ENCODE measurements around the gene TJP2.

The TJP2 gene

GRCh38 chr9:69197687-69198086 lies 23.6 kb downstream of the TJP2 start:
- Histone ChIP-seq H3K27me3 (ENCODE audit: control insufficient read depth, insufficient read depth, low read length) (no peaks in the 10 kb centered on the region), H3K4me1 (ENCODE audit: control insufficient read depth, insufficient read depth, low read length) (peaks cover 16% of the 10 kb centered on the region), H3K9me3 (ENCODE audit: control insufficient read depth, insufficient read depth, low read length) (no peaks in the 10 kb centered on the region), H3K4me3 (ENCODE audit: low read depth, low read length) (no peak overlapping the region), H3K36me3 (ENCODE audit: control insufficient read depth, insufficient read depth, low read length) (no peaks in the 10 kb centered on the region), H3K9ac (ENCODE audit: low read depth, low read length) (no peak overlapping the region)

DNA sequence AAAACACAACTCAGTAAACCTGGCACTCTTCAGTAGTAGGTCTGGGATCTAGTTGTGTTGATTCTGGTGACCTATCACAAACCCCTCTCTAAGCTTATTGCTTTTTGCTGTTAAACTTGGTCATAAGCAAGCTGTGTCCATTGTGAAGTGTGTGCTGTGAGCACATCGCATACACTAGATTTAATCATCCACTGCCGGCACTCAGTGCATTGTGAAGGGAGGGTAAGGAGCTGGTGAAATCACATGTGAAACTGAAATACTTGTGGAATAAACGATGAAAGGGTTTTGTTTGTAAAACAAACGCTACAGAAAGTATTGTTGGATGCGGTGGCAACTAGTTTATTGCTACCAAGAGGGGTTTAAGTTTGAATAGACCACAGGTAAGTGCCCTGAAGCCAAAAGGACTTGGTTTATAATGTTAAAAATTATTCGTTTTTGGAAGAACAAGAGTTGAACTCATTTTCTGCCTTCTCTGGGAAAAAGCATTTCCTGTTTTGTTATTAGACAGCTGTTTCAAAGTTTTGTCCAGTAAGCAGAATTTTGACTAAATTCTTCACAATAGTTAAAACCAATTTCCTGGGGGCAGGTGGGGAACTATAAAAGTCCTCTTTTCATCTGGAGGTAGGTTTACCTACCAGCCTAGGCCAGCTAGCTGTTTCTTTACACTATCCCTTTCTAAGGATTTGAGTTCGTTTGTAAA lies 24.6 kb downstream of the TJP2 start:
- Histone ChIP-seq H3K9ac (ENCODE audit: low read depth, low read length) (no peak overlapping the region), H3K4me1 (ENCODE audit: control insufficient read depth, insufficient read depth, low read length) (peaks cover 16% of the 10 kb centered on the region), H3K4me3 (ENCODE audit: low read depth, low read length) (no peak overlapping the region), H3K27me3 (ENCODE audit: control insufficient read depth, insufficient read depth, low read length) (no peaks in the 10 kb centered on the region), H3K9me3 (ENCODE audit: control insufficient read depth, insufficient read depth, low read length) (no peaks in the 10 kb centered on the region), H3K36me3 (ENCODE audit: control insufficient read depth, insufficient read depth, low read length) (no peaks in the 10 kb centered on the region)

DNA sequence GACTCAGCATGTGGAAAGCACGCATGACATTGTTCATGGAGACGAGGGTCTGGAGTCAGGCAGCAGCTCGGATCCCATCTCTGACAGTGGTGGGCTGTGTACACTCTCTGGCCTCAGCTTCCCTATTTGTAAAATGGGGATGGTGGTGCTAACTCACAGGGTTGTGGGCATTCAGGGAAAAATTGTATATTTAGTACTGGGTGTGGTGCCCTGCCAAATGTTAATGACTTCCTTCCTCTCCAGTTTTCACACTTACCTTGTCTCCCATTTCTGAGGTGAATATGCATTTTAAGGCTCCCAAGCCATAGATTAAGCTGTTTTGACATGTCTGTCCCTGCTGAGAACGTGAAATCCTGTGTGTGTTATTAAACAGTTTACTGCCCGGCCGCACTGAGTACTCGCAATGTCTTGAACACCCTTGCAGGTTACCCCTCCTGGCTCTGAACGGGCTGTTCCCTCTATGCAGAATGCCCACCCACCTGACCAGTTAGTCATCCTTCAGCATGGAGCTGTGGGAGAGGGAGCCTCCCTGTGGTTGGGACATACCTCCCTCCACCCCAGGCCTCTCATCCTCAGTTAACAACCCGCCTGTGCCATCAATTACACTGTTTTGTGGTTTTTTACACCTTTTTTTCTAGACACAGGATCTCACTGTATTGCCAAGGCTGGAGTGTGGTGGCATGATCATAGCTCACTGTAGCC lies 25.8 kb downstream of the TJP2 start:
- Histone ChIP-seq H3K4me3 (ENCODE audit: low read depth, low read length) (no peak overlapping the region), H3K36me3 (ENCODE audit: control insufficient read depth, insufficient read depth, low read length) (no peaks in the 10 kb centered on the region), H3K9ac (ENCODE audit: low read depth, low read length) (no peak overlapping the region), H3K27me3 (ENCODE audit: control insufficient read depth, insufficient read depth, low read length) (no peaks in the 10 kb centered on the region), H3K4me1 (ENCODE audit: control insufficient read depth, insufficient read depth, low read length) (peaks cover 24% of the 10 kb centered on the region), H3K9me3 (ENCODE audit: control insufficient read depth, insufficient read depth, low read length) (no peaks in the 10 kb centered on the region)

- H3K9me3 ChIP-seq (ENCODE audit: control insufficient read depth, insufficient read depth, low read length), result no peaks in the 10 kb centered on the region
- no peak overlapping the region for H3K4me3 ChIP-seq (ENCODE audit: low read depth, low read length)
Observed at GRCh38 chr9:69202556-69202955, 28.5 kb downstream of the TJP2 start.

DNA sequence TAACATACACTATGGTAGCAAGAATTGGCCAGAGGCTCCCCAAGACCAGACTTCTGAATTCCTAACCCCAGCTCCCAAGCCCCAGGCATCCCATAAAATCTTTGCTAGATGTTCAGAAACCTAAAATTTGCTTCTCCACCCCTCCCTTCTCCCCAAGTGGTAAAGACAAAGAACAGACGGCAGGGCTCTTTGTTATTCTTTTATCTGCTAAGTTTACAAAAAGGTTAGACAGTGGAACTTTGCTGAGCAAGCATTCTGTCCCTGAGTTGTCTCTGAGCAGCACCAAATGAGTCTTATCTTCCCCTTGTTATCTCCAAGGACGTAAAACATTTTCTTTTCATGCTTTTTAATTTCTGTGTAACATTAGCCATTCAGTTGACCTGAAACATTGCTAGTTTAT lies 30.2 kb downstream of the TJP2 start:
- Histone ChIP-seq H3K9me3 (ENCODE audit: control insufficient read depth, insufficient read depth, low read length) (no peaks in the 10 kb centered on the region), H3K9ac (ENCODE audit: low read depth, low read length) (no peak overlapping the region), H3K4me3 (ENCODE audit: low read depth, low read length) (no peak overlapping the region), H3K27me3 (ENCODE audit: control insufficient read depth, insufficient read depth, low read length) (no peaks in the 10 kb centered on the region), H3K4me1 (ENCODE audit: control insufficient read depth, insufficient read depth, low read length) (peaks cover 36% of the 10 kb centered on the region), H3K36me3 (ENCODE audit: control insufficient read depth, insufficient read depth, low read length) (no peaks in the 10 kb centered on the region)

More at GRCh38 chr9:69202556-69202955, 28.5 kb downstream of the TJP2 start:
- Histone ChIP-seq H3K36me3 (ENCODE audit: control insufficient read depth, insufficient read depth, low read length) (no peaks in the 10 kb centered on the region), H3K27me3 (ENCODE audit: control insufficient read depth, insufficient read depth, low read length) (no peaks in the 10 kb centered on the region), H3K9ac (ENCODE audit: low read depth, low read length) (no peak overlapping the region), H3K4me1 (ENCODE audit: control insufficient read depth, insufficient read depth, low read length) (peaks cover 41% of the 10 kb centered on the region)

- Histone ChIP-seq H3K9ac (ENCODE audit: low read depth, low read length) (no peak overlapping the region), H3K4me1 (ENCODE audit: control insufficient read depth, insufficient read depth, low read length) (peaks cover 32% of the 10 kb centered on the region), H3K27me3 (ENCODE audit: control insufficient read depth, insufficient read depth, low read length) (no peaks in the 10 kb centered on the region), H3K36me3 (ENCODE audit: control insufficient read depth, insufficient read depth, low read length) (no peaks in the 10 kb centered on the region), H3K4me3 (ENCODE audit: low read depth, low read length) (no peak overlapping the region), H3K9me3 (ENCODE audit: control insufficient read depth, insufficient read depth, low read length) (no peaks in the 10 kb centered on the region)
Observed at GRCh38 chr9:69204849-69205248, 30.8 kb downstream of the TJP2 start.

DNA sequence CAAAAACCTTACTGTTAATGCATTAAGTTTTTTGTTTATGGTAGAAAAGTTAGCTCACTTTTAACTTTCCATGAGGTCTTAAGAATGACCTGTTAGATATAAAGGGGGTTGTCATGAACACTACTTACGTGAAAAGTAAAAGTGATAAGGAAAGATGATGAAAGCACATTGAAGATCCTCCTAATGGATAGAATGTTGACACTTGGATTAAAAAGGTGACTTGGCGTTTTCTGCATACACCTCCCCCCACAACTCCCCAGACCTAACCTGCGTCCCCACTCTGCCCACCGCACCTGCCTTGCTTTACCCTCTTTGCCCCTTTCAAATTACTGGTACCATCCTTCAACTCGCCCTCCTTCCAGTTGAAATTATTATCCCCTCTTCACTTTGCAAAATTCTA lies 32.0 kb downstream of the TJP2 start:
- no peaks in the 10 kb centered on the region for H3K9me3 ChIP-seq (ENCODE audit: control insufficient read depth, insufficient read depth, low read length)
- H3K36me3 ChIP-seq (ENCODE audit: control insufficient read depth, insufficient read depth, low read length), result no peaks in the 10 kb centered on the region
- H3K4me1 ChIP-seq (ENCODE audit: control insufficient read depth, insufficient read depth, low read length), result peaks cover 30% of the 10 kb centered on the region
- no peaks in the 10 kb centered on the region for H3K27me3 ChIP-seq (ENCODE audit: control insufficient read depth, insufficient read depth, low read length)
- H3K4me3 ChIP-seq (ENCODE audit: low read depth, low read length), result no peak overlapping the region
- H3K9ac ChIP-seq (ENCODE audit: low read depth, low read length), result no peak overlapping the region

DNA sequence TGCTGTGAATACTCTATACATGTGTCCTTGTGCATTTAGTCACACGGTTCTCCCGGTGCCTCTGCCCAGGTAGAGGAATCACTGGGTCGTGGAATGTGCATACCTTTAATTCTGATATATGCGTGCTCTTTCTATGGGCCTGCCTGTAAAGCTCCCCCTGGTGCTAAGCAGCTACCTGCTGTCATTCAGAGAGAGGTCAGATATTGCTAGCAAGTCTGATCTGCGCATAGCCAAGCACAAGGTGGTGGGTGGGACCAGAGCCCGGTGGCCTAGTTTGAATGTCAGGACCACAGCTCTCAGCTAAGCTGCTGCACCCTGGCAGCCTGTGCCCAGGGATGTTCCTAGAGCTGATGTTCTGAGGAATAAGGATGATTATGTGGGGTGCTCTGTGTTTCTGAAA lies 33.4 kb downstream of the TJP2 start:
- H3K9me3 ChIP-seq (ENCODE audit: control insufficient read depth, insufficient read depth, low read length), result no peaks in the 10 kb centered on the region
- no peak overlapping the region for H3K9ac ChIP-seq (ENCODE audit: low read depth, low read length)
- H3K36me3 ChIP-seq (ENCODE audit: control insufficient read depth, insufficient read depth, low read length), result no peaks in the 10 kb centered on the region
- H3K4me1 ChIP-seq (ENCODE audit: control insufficient read depth, insufficient read depth, low read length), result peaks cover 30% of the 10 kb centered on the region
- no peak overlapping the region for H3K4me3 ChIP-seq (ENCODE audit: low read depth, low read length)
- no peaks in the 10 kb centered on the region for H3K27me3 ChIP-seq (ENCODE audit: control insufficient read depth, insufficient read depth, low read length)

DNA sequence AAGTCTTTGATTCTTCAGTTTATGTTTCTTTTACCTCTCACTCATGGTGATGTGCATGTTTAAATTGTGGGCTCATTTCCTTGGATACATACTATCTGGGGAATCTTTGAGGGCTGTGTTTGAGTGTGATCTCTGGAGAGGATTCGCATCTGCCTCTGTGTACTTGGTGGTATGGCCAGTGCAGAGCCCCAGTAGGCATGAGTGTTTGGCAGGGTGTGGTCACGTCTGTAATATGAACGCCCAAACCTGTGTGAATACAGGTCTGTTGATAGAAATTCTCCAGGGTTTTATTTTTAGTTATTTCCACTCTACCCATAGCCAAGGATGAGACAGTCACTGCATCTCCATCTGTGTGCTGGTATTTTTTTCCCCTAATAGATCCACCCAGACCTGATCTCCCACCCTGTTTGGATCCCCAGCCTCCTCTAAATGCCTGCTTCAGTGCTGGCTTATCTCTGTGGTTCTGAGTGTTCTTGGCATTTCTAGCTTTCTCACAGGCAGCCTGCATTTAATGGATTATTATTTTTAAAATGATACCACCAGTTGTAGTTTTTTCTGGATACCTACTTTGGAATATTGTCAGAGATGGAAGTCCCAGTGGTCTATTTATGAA lies 37.5 kb downstream of the TJP2 start:
- H3K9ac ChIP-seq (ENCODE audit: low read depth, low read length), result no peak overlapping the region
- H3K27me3 ChIP-seq (ENCODE audit: control insufficient read depth, insufficient read depth, low read length), result no peaks in the 10 kb centered on the region

DNA sequence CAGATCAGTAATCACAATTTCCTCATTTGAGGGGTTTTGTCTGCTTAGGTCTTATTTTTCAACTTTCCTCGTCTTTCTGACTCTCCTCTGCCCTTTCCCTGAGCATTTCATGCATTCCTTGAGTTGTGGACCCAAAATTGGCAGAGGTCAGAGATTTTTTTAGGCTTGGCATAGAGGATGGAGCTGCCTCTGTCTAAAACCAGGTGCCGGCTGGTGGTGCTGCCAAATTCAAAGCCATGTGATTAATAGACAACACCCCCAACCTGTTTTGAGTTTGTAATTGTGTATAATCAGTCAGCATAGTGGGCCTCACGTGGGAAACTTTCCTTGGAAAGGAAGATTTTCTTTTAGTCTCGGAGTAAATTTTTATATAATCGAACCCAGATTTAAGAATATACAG lies 39.6 kb downstream of the TJP2 start:
- H3K9ac ChIP-seq (ENCODE audit: low read depth, low read length), result no peak overlapping the region
- H3K4me1 ChIP-seq (ENCODE audit: control insufficient read depth, insufficient read depth, low read length), result no peaks in the 10 kb centered on the region
- H3K36me3 ChIP-seq (ENCODE audit: control insufficient read depth, insufficient read depth, low read length), result peaks cover 1% of the 10 kb centered on the region
- no peaks in the 10 kb centered on the region for H3K27me3 ChIP-seq (ENCODE audit: control insufficient read depth, insufficient read depth, low read length)
- no peaks in the 10 kb centered on the region for H3K9me3 ChIP-seq (ENCODE audit: control insufficient read depth, insufficient read depth, low read length)
- H3K4me3 ChIP-seq (ENCODE audit: low read depth, low read length), result no peak overlapping the region

More for the DNA sequence above, 37.5 kb downstream of the TJP2 start:
- peaks cover 5% of the 10 kb centered on the region for H3K4me1 ChIP-seq (ENCODE audit: control insufficient read depth, insufficient read depth, low read length)
- no peak overlapping the region for H3K4me3 ChIP-seq (ENCODE audit: low read depth, low read length)
- no peaks in the 10 kb centered on the region for H3K9me3 ChIP-seq (ENCODE audit: control insufficient read depth, insufficient read depth, low read length)
- no peaks in the 10 kb centered on the region for H3K36me3 ChIP-seq (ENCODE audit: control insufficient read depth, insufficient read depth, low read length)

- peaks cover 3% of the 10 kb centered on the region for H3K36me3 ChIP-seq (ENCODE audit: control insufficient read depth, insufficient read depth, low read length)
- H3K9me3 ChIP-seq (ENCODE audit: control insufficient read depth, insufficient read depth, low read length), result no peaks in the 10 kb centered on the region
Observed at GRCh38 chr9:69214939-69215338, 40.9 kb downstream of the TJP2 start.

More at GRCh38 chr9:69214939-69215338, 40.9 kb downstream of the TJP2 start:
- Histone ChIP-seq H3K4me3 (ENCODE audit: low read depth, low read length) (no peak overlapping the region), H3K4me1 (ENCODE audit: control insufficient read depth, insufficient read depth, low read length) (no peaks in the 10 kb centered on the region), H3K9ac (ENCODE audit: low read depth, low read length) (no peak overlapping the region), H3K27me3 (ENCODE audit: control insufficient read depth, insufficient read depth, low read length) (no peaks in the 10 kb centered on the region)
